CD14-positive monocyte (primary cell): ENCODE data around the gene DHX32. TPM values are rescaled to one million over a fixed set of nuclear protein-coding genes. Genes with fewer than 3 reads are reported as not detected.

Source experiments
- DNase-seq, 3 donors: peaks; one replicate each; pipeline ENCODE4 v3.0.0-alpha.2; 2011 to 2022
- H2AFZ ChIP-seq: 2 replicates; pipeline ENCODE4 v1.6.0; 2012; ENCODE audit warnings: mild to moderate bottlenecking, low read depth, low read length, inconsistent platforms; ENCODE audit not compliant: insufficient read depth, poor library complexity, severe bottlenecking
- H3K27ac ChIP-seq, 2 donors: 1 replicate in 1 of 2; 2 replicates in 1 of 2; pipeline ENCODE4 v1.5.1; 2012 to 2013; ENCODE audit warnings: low read length in 2 of 2, control low read depth in 1 of 2, inconsistent platforms in 1 of 2, low read depth in 1 of 2, mild to moderate bottlenecking in 1 of 2
- H3K27me3 ChIP-seq, 2 donors: one replicate each; pipeline versions ENCODE4 v1.6.0 to v1.6.1; 2011 to 2013; ENCODE audit warnings: low read length in 2 of 2; ENCODE audit not compliant: control insufficient read depth in 2 of 2, insufficient read depth in 2 of 2
- H3K36me3 ChIP-seq, 2 donors: replicated peaks in 1 of 2; 1 replicate in 1 of 2; 2 replicates in 1 of 2; pipeline versions ENCODE4 v1.5.1 to v1.6.1; 2012 to 2013; ENCODE audit warnings: low read length in 2 of 2, control low read depth in 1 of 2, inconsistent platforms in 1 of 2, mild to moderate bottlenecking in 1 of 2; ENCODE audit not compliant: insufficient read depth in 2 of 2, control insufficient read depth in 1 of 2
- H3K4me1 ChIP-seq, 2 donors: 1 replicate in 1 of 2; 2 replicates in 1 of 2; pipeline versions ENCODE4 v1.5.1 to v1.6.1; 2012 to 2013; ENCODE audit warnings: low read length in 2 of 2, control low read depth in 1 of 2, inconsistent platforms in 1 of 2, mild to moderate bottlenecking in 1 of 2, moderate library complexity in 1 of 2; ENCODE audit not compliant: insufficient read depth in 2 of 2, control insufficient read depth in 1 of 2
- H3K4me2 ChIP-seq: replicated peaks from 2 replicates; pipeline ENCODE3; 2012; ENCODE audit warnings: low read length, moderate library complexity, mild to moderate bottlenecking; ENCODE audit not compliant: poor library complexity, severe bottlenecking; ENCODE audit errors: extremely low read depth
- H3K4me3 ChIP-seq, 3 experiments: fragments of 200-600 bp in 1 of 3; sonication (generic) in 1 of 3; replicated peaks in 1 of 3; 1 replicate in 2 of 3; 2 replicates in 1 of 3; pipeline ENCODE4 v1.5.1; 2011 to 2013; ENCODE audit warnings: low read length in 3 of 3, mild to moderate bottlenecking in 3 of 3, control low read depth in 2 of 3, low read depth in 2 of 3, inconsistent platforms in 1 of 3, moderate library complexity in 1 of 3
- H3K79me2 ChIP-seq: 2 replicates; pipeline ENCODE4 v1.6.0; 2012; ENCODE audit warnings: mild to moderate bottlenecking, control low read depth, inconsistent platforms, low read length, moderate library complexity; ENCODE audit not compliant: insufficient read depth
- H3K9ac ChIP-seq: 2 replicates; pipeline ENCODE4 v1.6.0; 2017; ENCODE audit warnings: low read length, mild to moderate bottlenecking; ENCODE audit not compliant: insufficient read depth, poor library complexity, severe bottlenecking
- H3K9me3 ChIP-seq, 2 donors: replicated peaks in 1 of 2; 1 replicate in 1 of 2; 2 replicates in 1 of 2; pipeline versions ENCODE4 v1.5.1 to v1.6.1; 2012 to 2013; ENCODE audit warnings: low read length in 2 of 2, control low read depth in 1 of 2; ENCODE audit not compliant: control insufficient read depth in 1 of 2, insufficient read depth in 1 of 2
- H4K20me1 ChIP-seq: 2 replicates; pipeline ENCODE4 v1.6.0; 2012; ENCODE audit warnings: mild to moderate bottlenecking, low read length, control low read depth, moderate library complexity; ENCODE audit not compliant: insufficient read depth
- H3K27ac Mint-ChIP-seq, 7 donors: one replicate each; pipeline ENCODE4 v1.8.0; 2020; ENCODE audit warnings: mild to moderate bottlenecking in 7 of 7, mixed read lengths in 7 of 7, moderate library complexity in 6 of 7, inconsistent platforms in 2 of 7
- H3K27me3 Mint-ChIP-seq, 3 donors: one replicate each; pipeline ENCODE4 v1.8.0; 2021 to 2022; ENCODE audit warnings: low read depth in 3 of 3, mild to moderate bottlenecking in 3 of 3, mixed read lengths in 3 of 3, moderate library complexity in 3 of 3, inconsistent platforms in 1 of 3
- H3K36me3 Mint-ChIP-seq, 2 donors: one replicate each; pipeline ENCODE4 v1.8.0; 2020; ENCODE audit warnings: mixed read lengths in 2 of 2, inconsistent platforms in 1 of 2, mild to moderate bottlenecking in 1 of 2
- H3K4me1 Mint-ChIP-seq: one replicate; pipeline ENCODE4 v1.8.0; 2020; ENCODE audit warnings: mild to moderate bottlenecking, mixed read lengths
- H3K4me3 Mint-ChIP-seq, 2 donors: one replicate each; pipeline ENCODE4 v1.8.0; 2020; ENCODE audit warnings: mild to moderate bottlenecking in 2 of 2, mixed read lengths in 2 of 2, moderate library complexity in 1 of 2
- H3K9me3 Mint-ChIP-seq, 7 donors: one replicate each; pipeline ENCODE4 v1.8.0; 2020 to 2022; ENCODE audit warnings: mixed read lengths in 7 of 7, mild to moderate bottlenecking in 6 of 7, moderate library complexity in 6 of 7, inconsistent platforms in 2 of 7
- WGBS: methylation state at CpG from one replicate; pipeline ENCODE4 v1.1.5; 2013; ENCODE audit warnings: missing lambda C conversion rate; ENCODE audit not compliant: insufficient coverage; 5-methylcytosine and 5-hydroxymethylcytosine counted together
- intact Hi-C, 2 donors: fragments of 100-400 bp; cut with micrococcal nuclease; formaldehyde crosslinking; loops; one replicate each; pipeline versions ENCODE4 v1.15.0 to v1.15.1; 2023
- polyA plus RNA-seq, 3 donors: library from polyadenylated mRNA; depleted of rRNA in 1 of 3; unstranded in 2 of 3; stranded (reverse) in 1 of 3; fragments of 300-500 nt in 2 of 3; fragments of >200 nt in 1 of 3; fragmentation: Illumina TruSeq in 2 of 3; gene quantifications; 1 replicate in 2 of 3; 2 replicates in 1 of 3; pipeline ENCODE4 v1.2.3, GENCODE V29; 2012 to 2021
- TF ChIP-seq, protein P1 (sequence below): fragments of 200-600 bp; IDR thresholded peaks from one replicate; pipeline ENCODE4 v1.8.0; 2022; ENCODE audit warnings: antibody characterized with exemption, mild to moderate bottlenecking

The DHX32 gene
- polyA plus RNA-seq, 3 donors: 6.0 to 20.5 (median 16.4) TPM

DNA sequence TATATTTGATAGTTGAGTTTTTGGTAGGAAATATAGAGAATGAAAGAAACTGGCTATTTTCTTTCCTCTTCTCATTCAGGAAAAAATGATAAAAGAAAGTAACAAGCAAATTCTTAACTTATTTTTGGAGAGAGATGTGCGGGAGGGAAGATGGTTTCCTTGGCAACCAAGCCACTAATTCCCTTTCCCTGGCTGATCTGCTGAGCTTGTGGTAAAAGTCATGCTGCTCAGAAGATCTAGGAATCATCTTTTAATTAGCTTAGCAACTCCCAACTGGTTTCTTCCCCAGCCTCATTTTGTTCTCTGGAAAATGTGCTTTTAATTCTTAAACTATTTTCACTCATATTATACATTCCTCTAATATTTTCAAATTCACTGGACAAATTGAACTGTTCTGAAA, 69.8 kb downstream of the DHX32 start:
- WGBS: no CpG with 5 or more reads among the region's 1 CpG
- Histone ChIP-seq H3K27me3 (no peaks in the 10 kb centered on the region), H3K4me1 (no peaks in the 10 kb centered on the region), H3K4me3 (no peak overlapping the region), H3K79me2 (no peaks in the 10 kb centered on the region), H3K9ac (no peak overlapping the region), H3K9me3 (no peaks in the 10 kb centered on the region), H2AFZ (no peak overlapping the region), H3K36me3 (peaks cover 58 to 82% of the 10 kb centered on the region in 2 donors), H3K4me2 (no peak overlapping the region), H4K20me1 (no peaks in the 10 kb centered on the region), H3K27ac (no peak overlapping the region)
- H3K27ac Mint-ChIP-seq: no peak overlapping the region
- TF ChIP-seq, protein P1, sequence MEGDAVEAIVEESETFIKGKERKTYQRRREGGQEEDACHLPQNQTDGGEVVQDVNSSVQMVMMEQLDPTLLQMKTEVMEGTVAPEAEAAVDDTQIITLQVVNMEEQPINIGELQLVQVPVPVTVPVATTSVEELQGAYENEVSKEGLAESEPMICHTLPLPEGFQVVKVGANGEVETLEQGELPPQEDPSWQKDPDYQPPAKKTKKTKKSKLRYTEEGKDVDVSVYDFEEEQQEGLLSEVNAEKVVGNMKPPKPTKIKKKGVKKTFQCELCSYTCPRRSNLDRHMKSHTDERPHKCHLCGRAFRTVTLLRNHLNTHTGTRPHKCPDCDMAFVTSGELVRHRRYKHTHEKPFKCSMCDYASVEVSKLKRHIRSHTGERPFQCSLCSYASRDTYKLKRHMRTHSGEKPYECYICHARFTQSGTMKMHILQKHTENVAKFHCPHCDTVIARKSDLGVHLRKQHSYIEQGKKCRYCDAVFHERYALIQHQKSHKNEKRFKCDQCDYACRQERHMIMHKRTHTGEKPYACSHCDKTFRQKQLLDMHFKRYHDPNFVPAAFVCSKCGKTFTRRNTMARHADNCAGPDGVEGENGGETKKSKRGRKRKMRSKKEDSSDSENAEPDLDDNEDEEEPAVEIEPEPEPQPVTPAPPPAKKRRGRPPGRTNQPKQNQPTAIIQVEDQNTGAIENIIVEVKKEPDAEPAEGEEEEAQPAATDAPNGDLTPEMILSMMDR: no peak
- peaks cover 67 to 68% of the 10 kb centered on the region in 2 donors for H3K36me3 Mint-ChIP-seq
- intact Hi-C loops: no loop called here
- DNase-seq: no peak
- H3K4me3 Mint-ChIP-seq: no peak overlapping the region
- H3K4me1 Mint-ChIP-seq: no peaks in the 10 kb centered on the region
- H3K27me3 Mint-ChIP-seq: peaks cover 0 to 1% (median 0%) of the 10 kb centered on the region in 3 donors
- H3K9me3 Mint-ChIP-seq: peaks cover 0 to 1% (median 0%) of the 10 kb centered on the region in 7 donors

DNA sequence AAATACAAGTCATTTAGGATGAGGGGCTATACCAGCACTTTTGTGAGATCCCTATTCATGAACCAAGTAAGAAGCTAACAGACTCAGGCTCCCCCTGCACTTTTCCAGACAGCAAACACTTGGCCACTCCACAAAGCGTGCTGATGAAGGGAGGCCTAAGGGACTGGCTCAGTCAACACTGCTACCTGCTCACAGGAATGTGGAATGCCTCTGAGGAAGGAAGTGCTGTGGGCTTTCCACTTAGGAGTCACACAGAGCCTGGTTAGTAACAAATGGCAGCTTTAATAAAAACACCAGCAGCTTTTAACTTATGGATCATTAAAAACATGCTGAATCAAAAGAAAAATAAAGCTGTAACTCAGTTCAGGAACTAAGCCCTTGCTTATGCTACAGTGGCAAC, 73.0 kb downstream of the DHX32 start:
- no CpG with 5 or more reads among the region's 1 CpG for WGBS
- H3K4me3 Mint-ChIP-seq: no peak overlapping the region
- H3K9ac ChIP-seq: no peak overlapping the region
- DNase-seq: no peak
- intact Hi-C loops: no loop called here
- H4K20me1 ChIP-seq: no peaks in the 10 kb centered on the region
- H3K4me1 ChIP-seq: no peaks in the 10 kb centered on the region
- H3K79me2 ChIP-seq: no peaks in the 10 kb centered on the region
- H3K4me3 ChIP-seq: no peak overlapping the region
- H3K36me3 Mint-ChIP-seq: peaks cover 54 to 62% of the 10 kb centered on the region in 2 donors
- H3K27ac Mint-ChIP-seq: no peak overlapping the region
- no peaks in the 10 kb centered on the region for H3K9me3 ChIP-seq
- TF ChIP-seq, protein P1: no peak
- H3K9me3 Mint-ChIP-seq: peaks cover 0 to 1% (median 0%) of the 10 kb centered on the region in 7 donors
- H3K36me3 ChIP-seq: peaks cover 48 to 82% of the 10 kb centered on the region in 2 donors
- no peak overlapping the region for H3K4me2 ChIP-seq
- H2AFZ ChIP-seq: no peak overlapping the region
- no peaks in the 10 kb centered on the region for H3K27me3 ChIP-seq
- H3K27me3 Mint-ChIP-seq: no peaks in the 10 kb centered on the region
- H3K27ac ChIP-seq: no peak overlapping the region
- H3K4me1 Mint-ChIP-seq: no peaks in the 10 kb centered on the region
